GM19397 (cell line): ENCODE results near the gene GOLT1B.
A peak's percentile ranks its signal among the peaks of the same experiment; 100 is the strongest.

Experiments used
- ATAC-seq: cut with Tn5 transposase; IDR thresholded peaks from one replicate; pipeline ENCODE4 v1.9.1; 2021; ENCODE audit warnings: mild to moderate bottlenecking, moderate library complexity; ENCODE audit not compliant: unreplicated experiment

GOLT1B gene

GRCh38 chr12:21521541-21521940 lies 20.0 kb downstream of the GOLT1B start:
- no peak for ATAC-seq

- ATAC-seq, result no peak
Observed at GRCh38 chr12:21523148-21523547, 21.6 kb downstream of the GOLT1B start.

GRCh38 chr12:21526053-21526452 lies 24.5 kb downstream of the GOLT1B start, which contains the start of gene SPX:
TSS of gene SPX (plus strand) at chr12:21526296. CDS start at chr12:21526473, 177 bp downstream.
- no peak for ATAC-seq

- no peak for ATAC-seq
Observed at GRCh38 chr12:21526721-21527345, 25.2 kb downstream of the GOLT1B start.

- ATAC-seq, result peak; percentile 99
Observed at GRCh38 chr12:21527451-21528180, 26.0 kb downstream of the GOLT1B start.

- ATAC-seq, result no peak
Observed at GRCh38 chr12:21528953-21529352, 27.4 kb downstream of the GOLT1B start.

- no peak for ATAC-seq
Observed at GRCh38 chr12:21529456-21529855, 27.9 kb downstream of the GOLT1B start.

- ATAC-seq, result no peak
Observed at GRCh38 chr12:21538061-21538653, 36.6 kb downstream of the GOLT1B start.

- no peak for ATAC-seq
Observed at GRCh38 chr12:21539797-21540196, 38.2 kb downstream of the GOLT1B start.

GRCh38 chr12:21541773-21542172 lies 40.2 kb downstream of the GOLT1B start:
- ATAC-seq, result no peak

GRCh38 chr12:21542403-21542802 lies 40.8 kb downstream of the GOLT1B start:
- no peak for ATAC-seq

- no peak for ATAC-seq
Observed at GRCh38 chr12:21543151-21543550, 41.6 kb downstream of the GOLT1B start.

- ATAC-seq, result no peak
Observed at GRCh38 chr12:21545557-21545956, 44.0 kb downstream of the GOLT1B start.

- no peak for ATAC-seq
Observed at GRCh38 chr12:21546716-21547115, 45.1 kb downstream of the GOLT1B start.

GRCh38 chr12:21547437-21547836 lies 45.8 kb downstream of the GOLT1B start:
- no peak for ATAC-seq

GRCh38 chr12:21551841-21552465 lies 50.4 kb downstream of the GOLT1B start:
- no peak for ATAC-seq

GRCh38 chr12:21552635-21553328 lies 51.2 kb downstream of the GOLT1B start:
- no peak for ATAC-seq

- no peak for ATAC-seq
Observed at GRCh38 chr12:21553329-21553675, 51.7 kb downstream of the GOLT1B start.

GRCh38 chr12:21558100-21558679 lies 56.6 kb downstream of the GOLT1B start:
- ATAC-seq, result no peak

GRCh38 chr12:21559855-21560569 lies 58.4 kb downstream of the GOLT1B start:
- ATAC-seq, result no peak
